Loucy (cell line): ENCODE data around the gene RPA3.

ENCODE experiments used
- H2AFZ ChIP-seq: fragments of 200-600 bp; sonication (generic); 2 replicates; pipeline ENCODE4 v1.6.0; 2016; ENCODE audit warnings: antibody characterized with exemption, mild to moderate bottlenecking, low read length, moderate library complexity
- H3F3A ChIP-seq: fragments of 200-600 bp; 2 replicates; pipeline ENCODE4 v1.6.0; 2016; ENCODE audit warnings: antibody characterized with exemption, low read depth, mild to moderate bottlenecking
- H3K27me3 ChIP-seq: fragments of 200-600 bp; sonication (generic); 2 replicates; pipeline ENCODE4 v1.6.1; 2014; ENCODE audit warnings: low read length, mild to moderate bottlenecking; ENCODE audit not compliant: insufficient read depth, poor library complexity, severe bottlenecking
- H3K36me3 ChIP-seq: fragments of 200-600 bp; sonication (generic); 2 replicates; pipeline ENCODE4 v1.6.1; 2016; ENCODE audit warnings: low read length; ENCODE audit not compliant: insufficient read depth
- H3K4me1 ChIP-seq: fragments of 200-600 bp; sonication (generic); 2 replicates; pipeline ENCODE4 v1.5.1; 2014; ENCODE audit warnings: low read length, mild to moderate bottlenecking; ENCODE audit not compliant: insufficient read depth, poor library complexity, severe bottlenecking
- H3K4me2 ChIP-seq: fragments of 200-600 bp; sonication (generic); 2 replicates; pipeline ENCODE4 v1.6.0; 2014; ENCODE audit warnings: antibody characterized with exemption, low read length, low read depth, mild to moderate bottlenecking; ENCODE audit not compliant: poor library complexity, severe bottlenecking
- H3K4me3 ChIP-seq: fragments of 200-600 bp; sonication (generic); 2 replicates; pipeline ENCODE4 v1.5.1; 2014; ENCODE audit warnings: low read length, mild to moderate bottlenecking, mixed read lengths; ENCODE audit not compliant: poor library complexity, severe bottlenecking
- H3K79me2 ChIP-seq: fragments of 200-600 bp; sonication (generic); 2 replicates; pipeline ENCODE4 v1.6.1; 2014; ENCODE audit warnings: low read length; ENCODE audit not compliant: insufficient read depth
- H3K9ac ChIP-seq: fragments of 200-600 bp; sonication (generic); 2 replicates; pipeline ENCODE4 v1.6.0; 2014; ENCODE audit warnings: mild to moderate bottlenecking, low read depth, low read length, moderate library complexity; ENCODE audit not compliant: poor library complexity, severe bottlenecking
- H3K9me2 ChIP-seq: fragments of 200-600 bp; sonication (generic); replicated peaks from 2 replicates; pipeline ENCODE4 v1.6.1; 2016; ENCODE audit warnings: low read depth, low read length, mixed read lengths
- H3K9me3 ChIP-seq: fragments of 200-600 bp; sonication (generic); 2 replicates; pipeline ENCODE4 v1.6.1; 2014; ENCODE audit warnings: mild to moderate bottlenecking, antibody characterized with exemption, low read length, low read depth; ENCODE audit not compliant: insufficient read depth
- H4K20me1 ChIP-seq: fragments of 200-600 bp; sonication (generic); 2 replicates; pipeline ENCODE4 v1.6.0; 2014; ENCODE audit warnings: antibody characterized with exemption, low read length, mild to moderate bottlenecking; ENCODE audit not compliant: insufficient read depth, poor library complexity, severe bottlenecking
- CTCF ChIP-seq: fragments of 200-600 bp; sonication (generic); conservative IDR thresholded peaks from 2 replicates; pipeline ENCODE4 v1.5.1; 2014; ENCODE audit warnings: mild to moderate bottlenecking, antibody characterized with exemption, low read length
- EZH2phosphoT487 ChIP-seq: fragments of 200-600 bp; IDR thresholded peaks from 2 replicates; pipeline ENCODE4 v1.6.1; 2018; ENCODE audit warnings: antibody characterized with exemption, mild to moderate bottlenecking, moderate library complexity, borderline replicate concordance

Gene RPA3

GRCh38 chr7:7706101-7706511 lies 12.3 kb downstream of the RPA3 start:
- Histone ChIP-seq H3K9ac (no peak overlapping the region), H3K79me2 (no peaks in the 10 kb centered on the region), H3K9me2 (no peaks in the 10 kb centered on the region), H4K20me1 (no peaks in the 10 kb centered on the region), H2AFZ (no peak overlapping the region), H3F3A (no peaks in the 10 kb centered on the region), H3K4me2 (no peak overlapping the region), H3K9me3 (no peaks in the 10 kb centered on the region), H3K27me3 (no peaks in the 10 kb centered on the region), H3K36me3 (no peaks in the 10 kb centered on the region), H3K4me1 (peaks cover 6% of the 10 kb centered on the region), H3K4me3 (no peak overlapping the region)
- TF ChIP-seq CTCF (no peak), EZH2phosphoT487 (no peak)

- peaks cover 11% of the 10 kb centered on the region for H3K4me1 ChIP-seq
- no peak overlapping the region for H3K9ac ChIP-seq
Observed at GRCh38 chr7:7705318-7705717, 13.1 kb downstream of the RPA3 start.

GRCh38 chr7:7704867-7705266 lies 13.5 kb downstream of the RPA3 start:
- Histone ChIP-seq H3K4me2 (no peak overlapping the region), H2AFZ (no peak overlapping the region)
- no peak for TF ChIP-seq CTCF
- no peak for TF ChIP-seq EZH2phosphoT487

More at GRCh38 chr7:7705318-7705717, 13.1 kb downstream of the RPA3 start:
- H3K4me3 ChIP-seq: no peak overlapping the region
- no peaks in the 10 kb centered on the region for H3K36me3 ChIP-seq
- no peaks in the 10 kb centered on the region for H3F3A ChIP-seq
- no peak overlapping the region for H3K4me2 ChIP-seq
- H2AFZ ChIP-seq: no peak overlapping the region
- H3K27me3 ChIP-seq: no peaks in the 10 kb centered on the region
- H4K20me1 ChIP-seq: no peaks in the 10 kb centered on the region
- no peak for TF ChIP-seq CTCF
- TF ChIP-seq EZH2phosphoT487: no peak
- H3K9me3 ChIP-seq: no peaks in the 10 kb centered on the region
- no peaks in the 10 kb centered on the region for H3K9me2 ChIP-seq
- no peaks in the 10 kb centered on the region for H3K79me2 ChIP-seq

More at GRCh38 chr7:7704867-7705266, 13.5 kb downstream of the RPA3 start:
- Histone ChIP-seq H3F3A (no peaks in the 10 kb centered on the region), H3K79me2 (no peaks in the 10 kb centered on the region), H3K4me3 (no peak overlapping the region), H3K9me3 (no peaks in the 10 kb centered on the region), H3K4me1 (peaks cover 13% of the 10 kb centered on the region), H3K9ac (no peak overlapping the region), H3K9me2 (no peaks in the 10 kb centered on the region), H4K20me1 (no peaks in the 10 kb centered on the region), H3K27me3 (no peaks in the 10 kb centered on the region), H3K36me3 (no peaks in the 10 kb centered on the region)
